Mammary epithelial cell (primary cell): Measurements from ENCODE around the gene PM20D2.

ENCODE experiments used
- EZH2 ChIP-seq: IDR thresholded peaks from 2 replicates; pipeline ENCODE4 v1.6.1; 2012; ENCODE audit warnings: low read length, inconsistent platforms, borderline replicate concordance
- TF ChIP-seq, protein P1 (sequence below), 2 donors: IDR thresholded peaks in 1 of 2; conservative IDR thresholded peaks in 1 of 2; 2 replicates each; pipeline ENCODE4 v1.5.1; 2011 to 2012; ENCODE audit warnings: inconsistent platforms in 2 of 2, low read length in 2 of 2, mild to moderate bottlenecking in 2 of 2, control low read depth in 1 of 2, low read depth in 1 of 2; ENCODE audit not compliant: insufficient read depth in 1 of 2; ENCODE audit errors: extremely low read depth in 1 of 2

DNA sequence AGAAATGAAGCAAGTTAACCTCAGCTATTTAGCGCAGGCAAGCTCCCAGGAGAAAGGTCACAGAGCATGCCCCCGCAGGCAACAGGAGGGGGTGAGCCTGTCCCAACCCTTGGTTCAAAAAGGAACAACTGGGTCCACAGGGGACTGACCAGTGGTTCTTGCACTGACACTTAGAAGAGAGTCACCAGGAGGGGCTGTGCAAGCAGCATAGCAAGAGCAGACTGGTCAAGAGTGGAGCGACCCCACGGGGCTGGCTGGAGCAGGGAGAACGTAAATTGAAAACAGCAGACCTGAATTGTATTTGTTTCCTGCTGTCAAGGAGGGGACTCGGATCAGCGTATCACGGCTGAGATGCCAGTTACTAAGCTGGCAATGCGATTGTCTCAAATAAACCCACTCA, 38.5 kb downstream of the PM20D2 start:
- TF ChIP-seq, protein P1, sequence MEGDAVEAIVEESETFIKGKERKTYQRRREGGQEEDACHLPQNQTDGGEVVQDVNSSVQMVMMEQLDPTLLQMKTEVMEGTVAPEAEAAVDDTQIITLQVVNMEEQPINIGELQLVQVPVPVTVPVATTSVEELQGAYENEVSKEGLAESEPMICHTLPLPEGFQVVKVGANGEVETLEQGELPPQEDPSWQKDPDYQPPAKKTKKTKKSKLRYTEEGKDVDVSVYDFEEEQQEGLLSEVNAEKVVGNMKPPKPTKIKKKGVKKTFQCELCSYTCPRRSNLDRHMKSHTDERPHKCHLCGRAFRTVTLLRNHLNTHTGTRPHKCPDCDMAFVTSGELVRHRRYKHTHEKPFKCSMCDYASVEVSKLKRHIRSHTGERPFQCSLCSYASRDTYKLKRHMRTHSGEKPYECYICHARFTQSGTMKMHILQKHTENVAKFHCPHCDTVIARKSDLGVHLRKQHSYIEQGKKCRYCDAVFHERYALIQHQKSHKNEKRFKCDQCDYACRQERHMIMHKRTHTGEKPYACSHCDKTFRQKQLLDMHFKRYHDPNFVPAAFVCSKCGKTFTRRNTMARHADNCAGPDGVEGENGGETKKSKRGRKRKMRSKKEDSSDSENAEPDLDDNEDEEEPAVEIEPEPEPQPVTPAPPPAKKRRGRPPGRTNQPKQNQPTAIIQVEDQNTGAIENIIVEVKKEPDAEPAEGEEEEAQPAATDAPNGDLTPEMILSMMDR (conservative IDR thresholded peaks at IDR 0.05 in 1 of 2, IDR thresholded peaks at IDR 0.05 in 1 of 2; ENCODE audit: extremely low read depth in 1 of 2, insufficient read depth in 1 of 2, low read depth in 1 of 2, low read length in 2 of 2), result no peak
- no peak for TF ChIP-seq EZH2
